Hepatocyte (in vitro differentiated cells): ENCODE measurements around the gene AFAP1L2. TPM values are rescaled to one million over a fixed set of nuclear protein-coding genes. Genes with fewer than 3 reads are reported as not detected.

Experiments used
- DNase-seq: peaks from one replicate; pipeline ENCODE4 v3.0.0-alpha.2; 2016; ENCODE audit warnings: low spot score
- H2AFZ ChIP-seq: fragments of 200-600 bp; sonication (generic); 2 replicates; pipeline ENCODE4 v1.6.0; 2016; ENCODE audit warnings: antibody characterized with exemption, mild to moderate bottlenecking
- H3K27ac ChIP-seq: fragments of 200-600 bp; sonication (generic); 2 replicates; pipeline ENCODE4 v1.5.1; 2016; ENCODE audit warnings: mild to moderate bottlenecking
- H3K27me3 ChIP-seq: fragments of 200-600 bp; sonication (generic); 2 replicates; pipeline ENCODE4 v1.6.1; 2016
- H3K36me3 ChIP-seq: fragments of 200-600 bp; sonication (generic); replicated peaks from 2 replicates; pipeline ENCODE4 v1.5.1; 2016; ENCODE audit warnings: low read depth; ENCODE audit not compliant: insufficient read depth
- H3K4me1 ChIP-seq: fragments of 200-600 bp; sonication (generic); 2 replicates; pipeline ENCODE4 v1.5.1; 2016; ENCODE audit warnings: mild to moderate bottlenecking, moderate library complexity; ENCODE audit not compliant: insufficient read depth
- H3K4me2 ChIP-seq: fragments of 200-600 bp; sonication (generic); 2 replicates; pipeline ENCODE4 v1.6.0; 2016
- H3K4me3 ChIP-seq: fragments of 200-600 bp; sonication (generic); 2 replicates; pipeline ENCODE4 v1.5.1; 2016; ENCODE audit warnings: mild to moderate bottlenecking
- H3K79me2 ChIP-seq: fragments of 200-600 bp; sonication (generic); 2 replicates; pipeline ENCODE4 v1.6.0; 2017; ENCODE audit warnings: mild to moderate bottlenecking
- H3K9me2 ChIP-seq: fragments of 200-600 bp; sonication (generic); replicated peaks from 2 replicates; pipeline ENCODE4 v1.6.0; 2017; ENCODE audit warnings: mild to moderate bottlenecking; ENCODE audit not compliant: insufficient read depth
- H3K9me3 ChIP-seq: fragments of 200-600 bp; sonication (generic); 2 replicates; pipeline ENCODE4 v1.5.1; 2016; ENCODE audit warnings: low read depth, mild to moderate bottlenecking
- H4K20me1 ChIP-seq: fragments of 200-600 bp; sonication (generic); 2 replicates; pipeline ENCODE4 v1.6.0; 2016; ENCODE audit warnings: mild to moderate bottlenecking; ENCODE audit not compliant: insufficient read depth, poor library complexity, severe bottlenecking
- CTCF ChIP-seq: fragments of 200-600 bp; sonication (generic); IDR thresholded peaks from 2 replicates; pipeline ENCODE4 v1.5.1; 2016; ENCODE audit warnings: antibody characterized with exemption, mild to moderate bottlenecking; ENCODE audit not compliant: poor library complexity
- EZH2 ChIP-seq: fragments of 200-600 bp; sonication (generic); IDR thresholded peaks from 2 replicates; pipeline ENCODE4 v1.6.1; 2016; ENCODE audit warnings: antibody characterized with exemption, mild to moderate bottlenecking, borderline replicate concordance
- EZH2phosphoT487 ChIP-seq: fragments of 200-600 bp; sonication (generic); IDR thresholded peaks from one replicate; pipeline ENCODE4 v1.6.1; 2018; ENCODE audit warnings: antibody characterized with exemption, mild to moderate bottlenecking, low read depth, moderate library complexity; ENCODE audit not compliant: unreplicated experiment, severe bottlenecking
- WGBS: methylation state at CpG from one replicate; pipeline ENCODE4 v1.1.6; 2016; ENCODE audit warnings: low lambda C conversion rate; ENCODE audit errors: missing lambda C conversion rate; 5-methylcytosine and 5-hydroxymethylcytosine counted together
- polyA plus RNA-seq: library from polyadenylated mRNA; unstranded; fragments of >200 nt; fragmentation: Nextera tagmentation; extraction: Ambion mirVana; gene quantifications from 2 replicates; pipeline ENCODE4 v1.2.1, GENCODE V29; 2016
- total RNA-seq: library from RNA; depleted of rRNA; stranded (reverse); fragments of >200 nt; gene quantifications from 2 replicates; pipeline ENCODE4 v1.2.3, GENCODE V29; 2014

AFAP1L2 gene
- total and polyA plus RNA-seq, 2 experiments from 2014 or later, result 6.1 to 9.6 TPM

DNA sequence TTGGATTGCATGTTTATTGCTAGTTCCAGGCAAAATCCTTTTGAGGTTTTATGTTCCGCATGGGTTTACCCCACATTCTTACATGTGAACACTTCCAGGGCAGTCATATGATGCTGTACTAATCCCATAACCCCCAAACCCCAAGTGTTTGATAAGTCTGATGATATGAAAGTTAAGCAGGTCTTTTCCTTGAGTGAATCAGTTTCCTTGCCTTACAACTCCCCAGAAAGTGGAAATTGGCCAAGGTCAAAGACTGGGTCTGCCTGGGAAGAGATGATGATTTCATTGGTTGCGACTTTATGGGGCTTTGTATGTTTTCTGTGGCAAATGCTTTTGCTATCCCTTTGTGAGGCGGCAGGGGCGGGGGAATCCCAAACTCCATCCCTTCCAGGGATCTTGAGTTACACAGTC is 24.7 kb downstream of the AFAP1L2 start:
- Histone ChIP-seq H3K27ac (no peak overlapping the region), H2AFZ (no peak overlapping the region), H3K4me3 (no peak overlapping the region), H3K36me3 (no peaks in the 10 kb centered on the region), H3K4me2 (no peak overlapping the region), H3K79me2 (no peaks in the 10 kb centered on the region), H3K9me2 (no peaks in the 10 kb centered on the region), H3K4me1 (no peaks in the 10 kb centered on the region), H3K9me3 (no peaks in the 10 kb centered on the region), H3K27me3 (no peaks in the 10 kb centered on the region), H4K20me1 (no peaks in the 10 kb centered on the region)
- TF ChIP-seq EZH2 (no peak), CTCF (no peak), EZH2phosphoT487 (no peak)
- WGBS, result 77% methylated on average over 4 of the region's 4 CpGs
- no peak for DNase-seq

GRCh38 chr10:114376523-114376922 is 27.8 kb downstream of the AFAP1L2 start:
- Histone ChIP-seq H3K36me3 (no peaks in the 10 kb centered on the region), H3K4me2 (no peak overlapping the region), H3K9me3 (no peaks in the 10 kb centered on the region), H3K79me2 (no peaks in the 10 kb centered on the region), H3K4me3 (no peak overlapping the region), H3K27ac (no peak overlapping the region), H4K20me1 (no peaks in the 10 kb centered on the region), H3K9me2 (no peaks in the 10 kb centered on the region), H3K4me1 (no peaks in the 10 kb centered on the region), H3K27me3 (no peaks in the 10 kb centered on the region), H2AFZ (no peak overlapping the region)
- TF ChIP-seq EZH2phosphoT487 (no peak), CTCF (no peak), EZH2 (no peak)
- 86% methylated on average over 2 of the region's 2 CpGs for WGBS
- no peak for DNase-seq

GRCh38 chr10:114375047-114375446 is 29.3 kb downstream of the AFAP1L2 start:
- no peaks in the 10 kb centered on the region for H3K9me2 ChIP-seq
- no peaks in the 10 kb centered on the region for H3K27me3 ChIP-seq
- no peaks in the 10 kb centered on the region for H3K36me3 ChIP-seq
- 80% methylated on average over 3 of the region's 3 CpGs for WGBS
- no peak overlapping the region for H3K27ac ChIP-seq
- no peaks in the 10 kb centered on the region for H3K9me3 ChIP-seq
- no peak overlapping the region for H2AFZ ChIP-seq
- H3K4me3 ChIP-seq, result no peak overlapping the region
- H3K4me2 ChIP-seq, result no peak overlapping the region
- H4K20me1 ChIP-seq, result no peaks in the 10 kb centered on the region
- DNase-seq, result no peak
- TF ChIP-seq EZH2phosphoT487 (no peak), EZH2 (no peak), CTCF (no peak)
- H3K4me1 ChIP-seq, result no peaks in the 10 kb centered on the region
- H3K79me2 ChIP-seq, result no peaks in the 10 kb centered on the region
